ENCODE measurements around the gene FBXL7.

The FBXL7 gene

DNA sequence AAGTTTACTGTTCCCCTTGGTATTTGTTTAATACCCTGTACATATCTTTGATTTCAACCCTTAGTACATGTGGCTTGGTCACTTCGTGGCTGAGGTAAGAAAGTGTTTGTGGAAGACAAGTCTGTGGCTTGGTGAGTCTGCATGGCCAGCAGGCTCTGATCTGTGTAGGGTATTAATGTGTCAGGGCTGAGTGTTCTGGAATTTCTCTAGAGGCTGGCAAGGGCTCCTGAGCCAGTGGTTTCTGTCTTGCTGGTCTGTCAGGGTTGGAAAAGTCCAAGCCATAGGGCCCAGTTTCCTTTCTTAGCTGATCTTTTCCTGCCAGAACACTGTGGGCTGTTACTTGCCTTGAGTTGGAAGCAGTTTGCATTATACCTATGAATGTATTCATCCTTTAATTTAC lies 48.0 kb upstream of the FBXL7 start:
- no peaks in the 10 kb centered on the region for H3K9me3 ChIP-seq (ENCODE audit: insufficient read depth, low read length)
- no peaks in the 10 kb centered on the region for H3K9me2 ChIP-seq (replicated peaks; ENCODE audit: insufficient read depth, low read length)
- no peaks in the 10 kb centered on the region for H3K79me2 ChIP-seq (ENCODE audit: insufficient read depth, low read length)
- no peak overlapping the region for H2AFZ ChIP-seq (ENCODE audit: low read depth, low read length, severe bottlenecking)
- no peaks in the 10 kb centered on the region for H3K36me3 ChIP-seq (ENCODE audit: low read length)
- no peak overlapping the region for H3K9ac ChIP-seq (ENCODE audit: low read length)
- H3K4me2 ChIP-seq (ENCODE audit: low read depth, low read length, poor library complexity, severe bottlenecking) = no peak overlapping the region
- no peak overlapping the region for H3K27ac ChIP-seq (ENCODE audit: low read depth, low read length)
- TF ChIP-seq, protein P1, sequence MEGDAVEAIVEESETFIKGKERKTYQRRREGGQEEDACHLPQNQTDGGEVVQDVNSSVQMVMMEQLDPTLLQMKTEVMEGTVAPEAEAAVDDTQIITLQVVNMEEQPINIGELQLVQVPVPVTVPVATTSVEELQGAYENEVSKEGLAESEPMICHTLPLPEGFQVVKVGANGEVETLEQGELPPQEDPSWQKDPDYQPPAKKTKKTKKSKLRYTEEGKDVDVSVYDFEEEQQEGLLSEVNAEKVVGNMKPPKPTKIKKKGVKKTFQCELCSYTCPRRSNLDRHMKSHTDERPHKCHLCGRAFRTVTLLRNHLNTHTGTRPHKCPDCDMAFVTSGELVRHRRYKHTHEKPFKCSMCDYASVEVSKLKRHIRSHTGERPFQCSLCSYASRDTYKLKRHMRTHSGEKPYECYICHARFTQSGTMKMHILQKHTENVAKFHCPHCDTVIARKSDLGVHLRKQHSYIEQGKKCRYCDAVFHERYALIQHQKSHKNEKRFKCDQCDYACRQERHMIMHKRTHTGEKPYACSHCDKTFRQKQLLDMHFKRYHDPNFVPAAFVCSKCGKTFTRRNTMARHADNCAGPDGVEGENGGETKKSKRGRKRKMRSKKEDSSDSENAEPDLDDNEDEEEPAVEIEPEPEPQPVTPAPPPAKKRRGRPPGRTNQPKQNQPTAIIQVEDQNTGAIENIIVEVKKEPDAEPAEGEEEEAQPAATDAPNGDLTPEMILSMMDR (IDR thresholded peaks at IDR 0.05; ENCODE audit: insufficient read depth, low read length, poor library complexity, severe bottlenecking) = no peak
- TF ChIP-seq EZH2phosphoT487 (conservative IDR thresholded peaks at IDR 0.05; ENCODE audit: low read length) = no peak
- H3F3A ChIP-seq (ENCODE audit: insufficient read depth) = no peaks in the 10 kb centered on the region
- no peak overlapping the region for H3K4me3 ChIP-seq (ENCODE audit: insufficient read depth, low read length, poor library complexity, severe bottlenecking)
- no peaks in the 10 kb centered on the region for H3K27me3 ChIP-seq (ENCODE audit: low read length)
- no peaks in the 10 kb centered on the region for H4K20me1 ChIP-seq (ENCODE audit: low read depth, low read length)

DNA sequence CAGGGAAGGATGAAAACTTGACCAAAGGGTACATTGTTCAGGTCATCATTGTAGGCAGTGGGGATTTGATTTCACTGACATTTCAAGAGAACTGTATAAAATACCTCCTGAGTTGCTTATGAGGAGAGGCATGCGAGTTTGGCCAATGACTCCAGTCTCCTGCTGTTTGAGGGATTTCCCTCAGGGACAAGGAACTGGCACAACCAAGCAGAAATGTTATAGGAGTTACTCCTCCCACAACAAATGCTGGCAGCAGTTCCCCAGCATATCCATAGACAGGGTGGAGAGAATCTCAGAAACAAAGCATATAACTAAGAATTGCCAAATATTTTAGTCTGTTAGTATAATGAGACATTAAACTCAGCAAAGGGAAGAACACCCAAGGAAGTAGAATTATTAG lies 47.2 kb upstream of the FBXL7 start:
- no peaks in the 10 kb centered on the region for H3K9me2 ChIP-seq (replicated peaks; ENCODE audit: insufficient read depth, low read length)
- no peaks in the 10 kb centered on the region for H3K27me3 ChIP-seq (ENCODE audit: low read length)
- H3K36me3 ChIP-seq (ENCODE audit: low read length) = no peaks in the 10 kb centered on the region
- no peak overlapping the region for H3K9ac ChIP-seq (ENCODE audit: low read length)
- H3F3A ChIP-seq (ENCODE audit: insufficient read depth) = no peaks in the 10 kb centered on the region
- H2AFZ ChIP-seq (ENCODE audit: low read depth, low read length, severe bottlenecking) = no peak overlapping the region
- no peak overlapping the region for H3K4me2 ChIP-seq (ENCODE audit: low read depth, low read length, poor library complexity, severe bottlenecking)
- no peak overlapping the region for H3K27ac ChIP-seq (ENCODE audit: low read depth, low read length)
- TF ChIP-seq, protein P1 (IDR thresholded peaks at IDR 0.05; ENCODE audit: insufficient read depth, low read length, poor library complexity, severe bottlenecking) = no peak
- no peak for TF ChIP-seq EZH2phosphoT487 (conservative IDR thresholded peaks at IDR 0.05; ENCODE audit: low read length)
- no peaks in the 10 kb centered on the region for H4K20me1 ChIP-seq (ENCODE audit: low read depth, low read length)
- H3K4me3 ChIP-seq (ENCODE audit: insufficient read depth, low read length, poor library complexity, severe bottlenecking) = no peak overlapping the region
- no peaks in the 10 kb centered on the region for H3K79me2 ChIP-seq (ENCODE audit: insufficient read depth, low read length)
- no peaks in the 10 kb centered on the region for H3K9me3 ChIP-seq (ENCODE audit: insufficient read depth, low read length)

DNA sequence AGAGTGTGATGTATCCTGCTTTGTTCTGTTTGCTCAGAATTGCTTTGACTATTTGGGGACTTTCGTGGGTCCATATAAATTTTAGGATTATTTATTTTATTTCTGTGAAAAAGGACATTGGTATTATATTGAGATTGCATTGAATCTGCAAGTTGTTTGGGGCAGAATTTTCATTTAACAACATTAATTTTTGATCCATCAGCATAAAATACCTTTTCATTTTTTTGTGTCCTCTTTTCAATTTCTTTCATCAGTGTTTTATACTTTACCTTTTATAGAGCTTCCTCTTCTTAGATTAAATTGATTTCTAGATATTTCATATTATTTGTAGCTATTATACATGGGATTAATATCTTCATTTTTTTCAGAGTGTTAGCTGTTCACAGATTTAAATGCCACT lies 40.8 kb upstream of the FBXL7 start:
- Histone ChIP-seq H3K9me3 (ENCODE audit: insufficient read depth, low read length) (no peaks in the 10 kb centered on the region), H4K20me1 (ENCODE audit: low read depth, low read length) (no peaks in the 10 kb centered on the region), H2AFZ (ENCODE audit: low read depth, low read length, severe bottlenecking) (no peak overlapping the region), H3F3A (ENCODE audit: insufficient read depth) (no peaks in the 10 kb centered on the region), H3K27ac (ENCODE audit: low read depth, low read length) (no peak overlapping the region), H3K27me3 (ENCODE audit: low read length) (no peaks in the 10 kb centered on the region), H3K4me2 (ENCODE audit: low read depth, low read length, poor library complexity, severe bottlenecking) (no peak overlapping the region), H3K4me3 (ENCODE audit: insufficient read depth, low read length, poor library complexity, severe bottlenecking) (no peak overlapping the region), H3K9ac (ENCODE audit: low read length) (no peak overlapping the region), H3K36me3 (ENCODE audit: low read length) (no peaks in the 10 kb centered on the region), H3K9me2 (replicated peaks; ENCODE audit: insufficient read depth, low read length) (no peaks in the 10 kb centered on the region), H3K79me2 (ENCODE audit: insufficient read depth, low read length) (no peaks in the 10 kb centered on the region)
- TF ChIP-seq, protein P1 (IDR thresholded peaks at IDR 0.05; ENCODE audit: insufficient read depth, low read length, poor library complexity, severe bottlenecking) = no peak
- TF ChIP-seq EZH2phosphoT487 (conservative IDR thresholded peaks at IDR 0.05; ENCODE audit: low read length) = no peak
